GM18511 (cell line): ENCODE data around the gene ETFA.

Source experiments
- ATAC-seq: cut with Tn5 transposase; IDR thresholded peaks from one replicate; pipeline ENCODE4 v1.9.1; 2021; ENCODE audit warnings: mild to moderate bottlenecking, moderate library complexity; ENCODE audit not compliant: unreplicated experiment

The ETFA gene

GRCh38 chr15:76311100-76311953, at the start of gene ETFA:
Gene ETFA, minus strand, starts transcription at chr15:76311469. Its CDS starts 81 bp downstream, at chr15:76311388.
- peak; percentile 99 for ATAC-seq

- no peak for ATAC-seq
These were observed 49.1 kb upstream of the ETFA start for GRCh38 chr15:76360416-76360815.

GRCh38 chr15:76359152-76359551, 47.9 kb upstream of the ETFA start:
- ATAC-seq = no peak

- ATAC-seq = no peak
These were observed 47.2 kb upstream of the ETFA start for GRCh38 chr15:76358453-76358852.

- ATAC-seq = no peak
These were observed 43.7 kb upstream of the ETFA start for GRCh38 chr15:76354823-76355440.

- ATAC-seq = no peak
These were observed 42.6 kb upstream of the ETFA start for GRCh38 chr15:76353903-76354302.

- ATAC-seq = no peak
These were observed 41.8 kb upstream of the ETFA start for GRCh38 chr15:76353023-76353577.

- no peak for ATAC-seq
These were observed 38.2 kb upstream of the ETFA start for GRCh38 chr15:76349301-76350070.

- ATAC-seq = no peak
These were observed 36.3 kb upstream of the ETFA start for GRCh38 chr15:76347482-76348055.

GRCh38 chr15:76346669-76347481, 35.6 kb upstream of the ETFA start:
- ATAC-seq = no peak

GRCh38 chr15:76345880-76346668, 34.8 kb upstream of the ETFA start:
- no peak for ATAC-seq

GRCh38 chr15:76345583-76345879, 34.3 kb upstream of the ETFA start:
- ATAC-seq = no peak

- no peak for ATAC-seq
These were observed 33.8 kb upstream of the ETFA start for GRCh38 chr15:76344893-76345582.

- ATAC-seq = no peak
These were observed 32.2 kb upstream of the ETFA start for GRCh38 chr15:76343313-76343996.

GRCh38 chr15:76342382-76343201, 31.3 kb upstream of the ETFA start:
- no peak for ATAC-seq

GRCh38 chr15:76342058-76342381, 30.8 kb upstream of the ETFA start:
- ATAC-seq = no peak

- no peak for ATAC-seq
These were observed 30.2 kb upstream of the ETFA start for GRCh38 chr15:76341366-76342057.
